Activated CD4-positive, alpha-beta T cell treated with anti-CD3 and anti-CD28 coated beads, Interleukin-2, Interleukin-6, amounts not matched to agents 100 ng/mL and 50 ng/mL, durations not matched to agents 16 hours and 8 hours (primary cell): ENCODE measurements around the gene CLCF1.
"Not testable (repeated sequence)": the region's sequence is repeated elsewhere in the genome, so short reads cannot be mapped to it uniquely, and the experiment has no call there.

Source experiments
- DNase-seq: peaks from one replicate; pipeline ENCODE4 v3.0.0-alpha.2; 2020

Gene CLCF1

DNA sequence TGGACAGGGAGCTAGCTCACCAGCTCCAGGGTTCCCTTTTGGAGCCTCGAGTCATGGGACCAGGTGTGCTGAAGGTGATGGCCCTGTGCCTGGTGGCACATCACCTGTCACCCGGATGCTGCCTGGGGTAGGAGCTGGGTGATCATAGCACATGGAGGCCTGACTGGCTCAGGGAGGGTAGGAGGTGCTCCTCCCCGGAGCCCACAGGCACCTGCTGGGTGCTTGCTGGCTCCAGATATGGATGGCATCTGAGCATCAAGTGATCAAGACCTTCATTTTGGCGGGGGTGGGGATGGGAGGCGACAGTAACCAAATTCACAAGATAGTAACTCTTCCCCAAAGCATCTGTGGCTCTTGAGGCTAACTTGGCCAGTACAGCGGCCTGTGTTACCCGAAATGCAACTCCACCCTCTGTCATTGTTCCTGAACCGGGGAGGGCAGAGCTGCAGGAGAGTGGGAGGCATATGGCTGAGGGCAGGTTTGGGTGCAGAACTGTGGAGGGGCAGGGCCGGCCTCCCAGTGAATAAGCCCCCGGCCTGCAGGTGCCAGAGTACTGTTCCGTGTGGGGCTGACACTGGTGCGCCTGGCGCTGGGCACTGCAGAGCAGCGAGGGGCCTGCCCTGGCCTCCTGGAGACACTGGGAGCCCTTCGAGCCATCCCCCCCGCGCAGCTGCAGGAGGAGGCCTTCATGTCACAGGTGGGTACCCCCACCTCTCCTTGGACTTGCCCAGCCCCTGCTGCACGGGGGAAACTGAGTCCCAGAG lies 35.2 kb upstream of the CLCF1 start:
- DNase-seq = no peak

- DNase-seq = no peak
These were observed 34.3 kb upstream of the CLCF1 start for GRCh38 chr11:67407688-67408163.

DNA sequence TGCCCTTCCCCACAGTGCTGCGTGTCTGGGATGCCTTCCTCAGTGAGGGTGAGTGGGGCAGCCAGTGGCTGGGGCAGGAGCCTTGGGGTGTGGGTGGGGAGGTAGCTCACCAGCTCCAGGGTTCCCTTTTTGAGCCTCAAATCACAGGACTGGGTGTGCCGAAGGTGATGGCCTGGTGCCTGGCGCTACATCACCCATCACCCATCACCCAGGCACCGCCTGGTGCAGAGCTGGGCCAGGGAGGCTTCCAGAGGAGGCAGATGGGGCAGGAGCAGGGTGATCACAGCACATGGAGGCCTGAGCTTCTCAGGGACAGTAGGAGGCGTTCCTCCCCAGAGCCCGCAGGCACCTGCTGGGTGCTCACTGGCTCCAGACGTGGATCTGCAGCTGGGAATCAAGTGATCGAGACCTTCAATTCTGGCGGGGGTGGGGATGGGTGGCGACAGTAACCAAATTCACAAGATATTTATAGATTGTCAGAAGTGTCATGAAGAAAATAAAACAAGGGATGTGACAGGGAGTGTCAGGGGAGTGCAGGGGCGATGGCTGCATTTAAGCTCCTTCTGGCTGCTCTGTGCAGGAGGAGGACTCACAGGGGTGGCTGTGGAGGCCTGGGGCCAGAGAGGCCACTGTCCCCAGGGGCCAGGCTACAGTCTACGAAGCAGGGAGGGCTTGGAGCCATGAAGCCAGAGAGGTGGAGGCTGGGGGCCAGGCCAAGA lies 33.7 kb upstream of the CLCF1 start:
- no peak for DNase-seq

GRCh38 chr11:67406420-67406968 lies 33.1 kb upstream of the CLCF1 start:
- DNase-seq = no peak

- DNase-seq = no peak
These were observed 32.4 kb upstream of the CLCF1 start for GRCh38 chr11:67405688-67406339.

GRCh38 chr11:67405196-67405567 lies 31.8 kb upstream of the CLCF1 start:
- no peak for DNase-seq

DNA sequence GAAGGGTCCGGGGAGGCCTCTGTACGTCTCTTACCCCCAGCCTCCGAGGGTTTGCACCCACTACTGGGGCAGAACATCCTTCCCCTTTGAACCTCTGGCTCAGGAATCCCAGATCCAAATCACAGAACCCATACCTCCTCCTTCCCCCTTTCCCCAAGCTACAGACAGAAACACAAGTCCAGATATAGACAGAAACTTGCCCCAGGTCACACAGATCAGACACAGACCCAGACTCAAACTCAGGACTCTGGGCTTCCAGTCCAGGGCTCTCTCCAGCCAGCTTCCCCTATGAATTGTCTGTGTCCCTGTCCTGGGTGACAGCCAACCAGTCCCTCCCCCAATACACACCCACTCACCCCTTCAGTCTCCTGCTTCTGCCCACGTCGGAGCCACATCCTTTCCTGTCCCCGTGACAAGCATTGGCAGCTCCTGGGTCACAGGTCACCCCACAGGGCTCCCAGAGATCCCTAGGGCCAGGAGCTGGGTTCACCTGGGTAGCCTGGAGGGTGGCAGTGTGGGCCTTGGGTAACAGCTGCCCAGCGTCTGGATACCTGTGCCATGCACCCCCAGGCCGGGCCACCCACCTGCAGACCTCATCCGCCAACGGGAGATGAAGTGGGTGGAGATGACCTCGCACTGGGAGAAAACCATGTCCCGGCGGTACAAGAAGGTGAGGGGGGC lies 31.3 kb upstream of the CLCF1 start:
- DNase-seq = peak; percentile 80

GRCh38 chr11:67403085-67403484 lies 29.7 kb upstream of the CLCF1 start:
- not testable (repeated sequence) for DNase-seq

DNA sequence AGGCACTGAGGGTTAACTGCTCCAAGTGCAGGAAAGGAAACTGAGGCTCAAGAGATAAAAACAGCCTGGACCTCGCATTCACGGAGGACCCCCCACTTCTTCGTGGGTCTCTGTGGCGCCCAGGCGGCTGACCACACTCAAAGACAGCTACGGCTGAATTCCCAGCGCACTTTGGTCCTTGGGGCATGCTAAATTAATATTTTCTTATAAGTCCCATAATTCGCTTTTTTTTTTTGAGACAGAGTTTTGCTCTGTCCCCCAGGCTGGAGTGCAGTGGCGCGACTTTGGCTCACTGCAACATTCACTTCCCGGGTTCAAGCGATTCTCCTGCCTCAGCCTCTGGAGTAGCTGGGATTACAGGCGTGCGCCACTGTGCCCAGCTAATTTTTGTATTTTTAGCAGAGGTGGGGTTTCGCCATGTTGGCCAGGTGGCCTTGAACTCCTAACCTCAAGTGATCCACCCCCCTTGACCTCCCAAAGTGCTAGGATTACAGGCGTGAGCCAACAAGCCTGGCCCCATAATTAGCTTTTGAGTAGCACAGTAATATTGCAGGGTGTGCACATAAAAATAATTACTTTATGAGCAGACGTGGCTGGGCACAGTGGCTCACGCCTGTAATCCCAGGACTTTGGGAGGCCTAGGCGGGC lies 28.9 kb upstream of the CLCF1 start:
- DNase-seq = not testable (repeated sequence)

- DNase-seq = peak; percentile 95
These were observed 28.2 kb upstream of the CLCF1 start, which contains the start of gene PPP1CA for GRCh38 chr11:67401495-67402191. TSS of gene PPP1CA (minus strand) at chr11:67401858. CDS start at chr11:67401782, 76 bp downstream.

DNA sequence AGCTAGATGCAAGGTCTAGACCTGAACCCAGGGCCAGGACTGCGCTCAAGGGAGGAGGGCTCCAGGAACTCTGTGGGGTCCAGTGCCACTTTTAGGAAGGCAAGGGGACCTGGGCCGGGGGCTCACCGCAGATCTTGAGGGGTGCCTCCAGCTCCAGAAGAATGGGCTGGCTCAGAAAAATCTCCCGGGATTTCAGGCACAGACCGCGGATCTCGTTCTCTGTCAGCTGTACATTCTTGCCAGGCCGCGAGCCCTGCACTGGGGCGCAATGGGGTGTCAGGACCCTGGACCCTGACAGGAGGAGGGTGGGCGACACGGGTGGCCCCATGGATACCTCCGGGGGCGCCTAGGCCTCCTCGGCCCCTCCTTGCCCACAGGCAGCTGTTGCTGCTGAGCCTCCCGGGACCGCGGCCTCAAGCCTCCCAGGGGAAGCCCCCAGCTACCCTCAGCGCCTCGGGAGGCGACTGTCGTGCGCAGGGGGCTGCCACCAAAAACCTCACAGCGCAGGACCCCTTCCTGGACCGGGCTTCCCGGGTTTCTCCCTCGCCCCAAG lies 27.6 kb upstream of the CLCF1 start:
- DNase-seq = no peak

GRCh38 chr11:67400251-67400941 lies 27.0 kb upstream of the CLCF1 start:
- DNase-seq = no peak

DNA sequence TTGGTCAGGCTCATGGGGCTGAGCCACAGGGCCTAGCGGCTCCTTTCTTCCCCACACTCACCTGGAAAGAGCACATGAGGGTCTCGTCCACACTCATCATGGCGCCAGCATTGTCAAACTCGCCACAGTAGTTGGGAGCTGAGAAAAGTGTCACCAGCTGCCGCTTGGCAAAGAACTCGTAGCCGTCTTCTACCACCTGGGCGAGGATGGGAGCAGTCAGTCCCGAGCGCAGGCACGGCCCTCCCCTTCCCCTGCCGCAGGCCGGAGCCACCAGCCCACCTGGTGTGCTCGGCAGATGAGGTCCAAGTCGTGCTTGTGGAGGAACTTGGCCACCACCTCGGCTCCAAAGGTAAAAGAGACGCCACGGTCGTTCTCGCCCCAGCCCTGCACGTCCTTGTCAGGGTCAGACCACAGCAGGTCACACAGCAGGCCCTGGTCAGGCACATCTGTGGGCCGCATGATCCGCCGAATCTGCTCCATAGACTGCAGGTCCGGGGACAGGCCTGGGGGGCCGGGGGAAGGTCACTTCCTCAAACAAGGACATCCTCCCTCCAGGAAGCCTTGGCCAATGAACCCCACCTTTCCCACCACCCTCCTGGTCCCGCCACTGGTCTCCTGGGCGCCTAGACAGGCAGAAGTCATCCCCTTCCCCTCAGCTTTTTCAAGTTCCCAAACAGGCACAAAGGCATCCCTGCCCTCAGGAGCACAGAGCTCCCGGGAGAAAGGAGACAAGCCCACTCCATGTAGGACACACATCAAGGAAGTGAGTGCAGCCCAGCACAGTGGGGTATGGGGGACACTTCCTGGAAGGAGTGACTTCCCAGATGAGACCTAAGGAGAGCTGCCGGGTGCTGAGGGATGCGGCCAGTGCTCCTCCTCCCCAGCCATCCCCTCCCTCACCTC lies 25.5 kb upstream of the CLCF1 start:
- no peak for DNase-seq

DNA sequence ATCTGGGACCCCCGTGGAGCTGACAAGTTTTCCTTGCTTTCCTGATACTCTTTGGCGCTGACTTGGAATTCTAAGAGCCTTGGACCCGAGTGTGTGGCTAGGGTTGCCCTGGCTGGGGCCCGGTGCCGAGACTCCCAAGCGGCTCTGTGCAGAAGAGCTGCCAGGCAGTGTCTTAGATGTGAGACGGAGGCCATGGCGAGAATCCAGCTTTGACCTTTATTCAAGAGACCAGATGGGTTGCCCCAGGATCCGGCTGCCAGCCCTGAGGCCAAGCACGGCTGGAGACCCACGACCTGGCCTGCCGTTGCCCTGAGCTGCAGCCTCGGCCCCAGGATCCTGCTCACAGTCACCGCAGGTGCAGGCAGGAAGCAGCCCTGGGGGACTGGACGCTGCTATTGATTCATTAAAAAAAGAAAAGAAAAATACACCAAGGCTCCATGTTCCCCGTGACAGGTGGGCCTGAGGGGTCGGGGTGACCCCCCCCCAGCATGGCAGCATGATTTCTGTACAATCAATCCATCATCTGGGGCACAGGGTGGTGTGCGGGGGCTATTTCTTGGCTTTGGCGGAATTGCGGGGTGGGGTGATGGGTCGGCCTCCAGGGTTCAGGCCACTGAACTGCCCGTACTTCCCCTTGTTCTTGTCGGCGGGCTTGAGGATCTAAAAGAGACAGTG lies 24.7 kb upstream of the CLCF1 start:
- no peak for DNase-seq

- DNase-seq = no peak
These were observed 24.1 kb upstream of the CLCF1 start for GRCh38 chr11:67397536-67397935.

DNA sequence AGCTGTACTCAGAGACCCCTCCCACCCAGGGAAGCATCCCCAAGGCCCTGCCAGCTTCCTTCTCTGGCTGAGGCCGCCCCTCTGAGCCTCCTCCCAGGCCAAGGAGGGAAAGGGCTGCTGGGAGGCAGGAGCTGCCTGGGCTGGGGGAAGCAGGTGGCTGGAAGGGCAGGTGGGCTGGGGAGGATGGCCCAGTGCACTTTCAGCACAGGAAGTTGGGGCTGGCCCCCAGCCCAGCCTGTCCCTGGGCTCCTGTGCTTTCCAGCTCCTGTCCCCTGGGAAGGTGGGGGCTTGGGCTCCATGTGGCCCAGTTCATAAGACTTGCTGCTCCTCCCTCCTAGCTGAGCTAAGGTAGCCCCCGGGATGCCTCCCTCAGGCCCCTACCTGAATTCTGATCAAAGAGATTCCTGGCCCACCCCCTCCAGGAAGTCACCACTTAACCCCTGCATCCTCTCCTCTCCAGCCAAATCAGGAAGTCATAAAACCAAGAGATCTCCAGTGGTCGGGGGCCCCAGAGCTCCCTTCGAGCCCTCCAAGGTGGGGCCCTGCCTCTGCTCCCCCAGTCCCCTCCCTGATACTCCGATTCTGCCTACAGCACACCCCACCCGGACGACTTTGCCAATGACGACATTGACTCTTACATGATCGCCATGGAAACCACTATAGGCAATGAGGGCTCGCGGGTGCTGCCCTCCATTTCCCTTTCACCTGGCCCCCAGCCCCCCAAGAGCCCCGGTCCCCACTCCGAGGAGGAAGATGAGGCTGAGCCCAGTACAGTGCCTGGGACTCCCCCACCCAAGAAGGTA lies 23.4 kb upstream of the CLCF1 start:
- DNase-seq = no peak

DNA sequence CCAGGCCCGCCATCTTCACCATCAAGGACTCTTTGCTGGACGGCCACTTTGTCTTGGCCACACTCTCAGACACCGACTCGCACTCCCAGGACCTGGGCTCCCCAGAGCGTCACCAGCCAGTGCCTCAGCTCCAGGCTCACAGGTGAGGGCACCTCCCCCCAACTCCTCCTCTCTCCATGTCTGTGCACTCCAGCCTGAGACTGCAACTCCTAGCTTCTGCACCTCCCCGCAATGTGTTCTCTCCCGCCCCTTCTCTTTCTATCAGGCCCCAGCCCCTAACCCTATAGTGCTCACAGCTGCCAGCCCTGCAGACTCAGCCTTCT lies 22.8 kb upstream of the CLCF1 start:
- no peak for DNase-seq

- DNase-seq = no peak
These were observed 22.3 kb upstream of the CLCF1 start for GRCh38 chr11:67395555-67396258.
